SH-SY5Y (cell line): ENCODE data around the gene PPP1R12A.

Experiments used
- GATA2 ChIP-seq: IDR thresholded peaks from 2 replicates; pipeline ENCODE4 v1.6.1; 2011; ENCODE audit warnings: mild to moderate bottlenecking, low read depth, low read length
- GATA3 ChIP-seq: IDR thresholded peaks from 2 replicates; pipeline ENCODE4 v1.6.1; 2011; ENCODE audit warnings: low read depth, mild to moderate bottlenecking, low read length, moderate library complexity

DNA sequence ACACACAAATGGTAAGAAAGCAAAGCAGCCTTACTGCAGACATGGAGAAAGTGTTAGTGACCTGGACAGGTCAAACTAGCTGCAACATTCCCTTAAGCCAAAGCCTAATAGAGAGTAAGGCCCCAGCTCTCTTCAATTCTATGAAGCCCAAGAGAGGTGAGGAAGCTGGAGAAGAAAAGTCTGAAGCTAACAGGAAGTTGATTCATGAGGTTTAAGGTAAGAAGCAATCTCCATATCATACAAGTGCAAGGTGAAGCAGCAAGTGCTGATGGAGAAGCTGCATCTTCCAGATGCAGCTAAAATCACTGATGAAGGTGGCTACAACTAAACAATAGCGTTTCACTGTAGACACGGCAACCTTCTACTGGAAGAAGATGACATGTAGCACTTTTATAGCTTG lies 53.5 kb downstream of the PPP1R12A start:
- TF ChIP-seq GATA2 (no peak), GATA3 (no peak)
